ENCODE data around the gene CRKL. TPM values are rescaled to one million over a fixed set of nuclear protein-coding genes. Genes with fewer than 3 reads are reported as not detected.
A peak's percentile ranks its signal among the peaks of the same experiment; 100 is the strongest.

Gene CRKL
- total RNA-seq, 1 experiment from 2014 or later, result 45.8 TPM

DNA sequence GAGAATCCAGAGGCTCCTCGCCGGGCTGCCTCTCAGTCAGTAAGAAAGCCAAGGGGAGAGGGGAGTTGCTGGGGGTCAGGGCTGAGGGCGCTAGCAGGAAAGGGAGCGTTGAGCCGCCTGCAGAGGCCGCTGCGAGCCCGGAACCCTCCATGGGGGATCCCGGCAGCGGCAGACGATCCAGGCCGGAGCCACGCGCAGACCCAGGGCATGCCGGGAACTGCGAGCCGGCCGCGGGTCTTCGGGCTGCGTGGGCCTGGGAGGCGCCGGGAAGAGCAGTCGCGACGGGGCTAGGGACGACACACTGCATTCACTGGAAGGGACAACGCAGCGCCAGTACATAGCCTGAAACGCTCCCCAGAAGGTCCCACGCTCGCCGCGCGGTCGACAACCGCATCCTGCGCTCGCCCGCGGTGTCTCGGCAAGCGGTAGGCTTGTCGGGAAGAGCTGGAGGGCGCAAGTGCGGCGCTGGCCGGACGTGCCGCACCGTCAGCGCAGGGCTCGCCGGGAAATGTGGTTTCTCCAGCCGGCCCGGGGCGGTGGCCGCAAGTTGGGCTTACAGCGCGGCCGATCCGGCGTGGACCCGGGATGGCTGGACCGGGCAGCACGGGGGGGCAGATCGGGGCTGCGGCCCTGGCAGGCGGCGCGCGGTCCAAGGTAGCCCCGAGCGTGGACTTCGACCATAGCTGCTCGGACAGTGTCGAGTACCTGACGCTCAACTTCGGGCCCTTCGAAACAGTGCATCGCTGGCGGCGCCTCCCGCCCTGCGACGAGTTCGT lies 64.8 kb downstream of the CRKL start, which contains the start of gene LZTR1:
LZTR1 (plus strand) TSS at position 511 of the 776 bp plus-strand sequence; CDS start at position 586, 75 bp downstream.
- DNase-seq, result peak; percentile 50 to 63

GRCh38 chr22:20982563-20982882 lies 65.3 kb downstream of the CRKL start:
- no peaks in the 10 kb centered on the region for H3K79me2 ChIP-seq (ENCODE audit: low read depth)
- H3F3A ChIP-seq (ENCODE audit: insufficient read depth, low read depth), result no peaks in the 10 kb centered on the region
- H3K27ac ChIP-seq, result no peak overlapping the region
- H3K4me2 ChIP-seq, result peak overlapping the region; percentile 88
- ChIA-PET CTCF (interaction anchor here (0.8 to 0.9 kb wide), 3 partner anchors 23 to 205 kb away, joined by 3 to 5 read pairs (median 4); no protein-coding TSS in a partner anchor), POLR2A (ENCODE audit: unreplicated experiment) (no interaction called here)
- no peak for TF ChIP-seq EZH2 (IDR thresholded peaks at IDR 0.05; ENCODE audit: low read depth)
- TF ChIP-seq, protein P1, sequence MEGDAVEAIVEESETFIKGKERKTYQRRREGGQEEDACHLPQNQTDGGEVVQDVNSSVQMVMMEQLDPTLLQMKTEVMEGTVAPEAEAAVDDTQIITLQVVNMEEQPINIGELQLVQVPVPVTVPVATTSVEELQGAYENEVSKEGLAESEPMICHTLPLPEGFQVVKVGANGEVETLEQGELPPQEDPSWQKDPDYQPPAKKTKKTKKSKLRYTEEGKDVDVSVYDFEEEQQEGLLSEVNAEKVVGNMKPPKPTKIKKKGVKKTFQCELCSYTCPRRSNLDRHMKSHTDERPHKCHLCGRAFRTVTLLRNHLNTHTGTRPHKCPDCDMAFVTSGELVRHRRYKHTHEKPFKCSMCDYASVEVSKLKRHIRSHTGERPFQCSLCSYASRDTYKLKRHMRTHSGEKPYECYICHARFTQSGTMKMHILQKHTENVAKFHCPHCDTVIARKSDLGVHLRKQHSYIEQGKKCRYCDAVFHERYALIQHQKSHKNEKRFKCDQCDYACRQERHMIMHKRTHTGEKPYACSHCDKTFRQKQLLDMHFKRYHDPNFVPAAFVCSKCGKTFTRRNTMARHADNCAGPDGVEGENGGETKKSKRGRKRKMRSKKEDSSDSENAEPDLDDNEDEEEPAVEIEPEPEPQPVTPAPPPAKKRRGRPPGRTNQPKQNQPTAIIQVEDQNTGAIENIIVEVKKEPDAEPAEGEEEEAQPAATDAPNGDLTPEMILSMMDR (conservative IDR thresholded peaks at IDR 0.05), result no peak
- H2AFZ ChIP-seq, result peak overlapping the region; percentile 89
- no peaks in the 10 kb centered on the region for H3K36me3 ChIP-seq (ENCODE audit: low read depth)
- H3K9me3 ChIP-seq (ENCODE audit: insufficient read depth, low read depth), result peaks cover 5% of the 10 kb centered on the region; the same call in 1 of the 2 replicates
- H4K20me1 ChIP-seq (ENCODE audit: insufficient read depth), result no peaks in the 10 kb centered on the region
- no peaks in the 10 kb centered on the region for H3K9me2 ChIP-seq (ENCODE audit: insufficient read depth)
- no peak for DNase-seq
- no peaks in the 10 kb centered on the region for H3K27me3 ChIP-seq (ENCODE audit: insufficient read depth, low read depth)
- peaks cover 8% of the 10 kb centered on the region; the same call in 1 of the 2 replicates for H3K4me1 ChIP-seq (replicated peaks; ENCODE audit: insufficient read depth)
- intact Hi-C loops (cut with micrococcal nuclease; ENCODE audit: unreplicated experiment), result loop anchor here (1.0 kb wide), 1 partner anchor 20 kb away; the partner anchor contains the start of gene THAP7
- no TSS peak for BruUV-seq (replicated peaks)
- H3K4me3 ChIP-seq, result peak overlapping the region; percentile 63

More for the DNA sequence above, 64.8 kb downstream of the CRKL start, which contains the start of gene LZTR1:
- TF ChIP-seq, protein P1 (conservative IDR thresholded peaks at IDR 0.05), result peak; percentile 56; the same call in 1 of the 2 replicates
- no peak for TF ChIP-seq EZH2 (IDR thresholded peaks at IDR 0.05; ENCODE audit: low read depth)
- Histone ChIP-seq H3F3A (ENCODE audit: insufficient read depth, low read depth) (no peaks in the 10 kb centered on the region), H3K79me2 (ENCODE audit: low read depth) (no peaks in the 10 kb centered on the region), H2AFZ (peak within 1 kb of the TSS; percentile 89), H4K20me1 (ENCODE audit: insufficient read depth) (no peaks in the 10 kb centered on the region), H3K4me2 (peak within 1 kb of the TSS; percentile 88), H3K9me3 (ENCODE audit: insufficient read depth, low read depth) (peaks cover 5% of the 10 kb centered on the region; the same call in 1 of the 2 replicates), H3K27me3 (ENCODE audit: insufficient read depth, low read depth) (no peaks in the 10 kb centered on the region), H3K4me1 (replicated peaks; ENCODE audit: insufficient read depth) (peaks cover 8% of the 10 kb centered on the region; the same call in 1 of the 2 replicates), H3K27ac (0 out of 2 replicates have a peak within 1 kb of the TSS, but pooled peaks have one; percentile 26), H3K4me3 (peak within 1 kb of the TSS; percentile 63), H3K36me3 (ENCODE audit: low read depth) (no peaks in the 10 kb centered on the region), H3K9me2 (ENCODE audit: insufficient read depth) (no peaks in the 10 kb centered on the region)
- intact Hi-C loops (cut with micrococcal nuclease; ENCODE audit: unreplicated experiment), result loop anchor here (1.0 kb wide), 1 partner anchor 20 kb away; the partner anchor contains the start of gene THAP7
- BruUV-seq (replicated peaks), result TSS peak; percentile 88
- POLR2A ChIA-PET (ENCODE audit: unreplicated experiment), result no interaction called here
- CTCF ChIA-PET, result interaction anchor here (0.8 to 0.9 kb wide), 3 partner anchors 23 to 205 kb away, joined by 3 to 5 read pairs (median 4); no protein-coding TSS in a partner anchor

- ChIA-PET POLR2A (ENCODE audit: unreplicated experiment) (no interaction called here), CTCF (no interaction called here)
- Histone ChIP-seq H3K27me3 (ENCODE audit: insufficient read depth, low read depth) (no peaks in the 10 kb centered on the region), H3K4me3 (peak overlapping the region; percentile 63; the same call in 1 of the 2 replicates), H4K20me1 (ENCODE audit: insufficient read depth) (no peaks in the 10 kb centered on the region), H3F3A (ENCODE audit: insufficient read depth, low read depth) (no peaks in the 10 kb centered on the region), H3K9me2 (ENCODE audit: insufficient read depth) (no peaks in the 10 kb centered on the region), H3K9me3 (ENCODE audit: insufficient read depth, low read depth) (peaks cover 5% of the 10 kb centered on the region; the same call in 1 of the 2 replicates), H2AFZ (no peak overlapping the region; the same call in 1 of the 2 replicates), H3K79me2 (ENCODE audit: low read depth) (no peaks in the 10 kb centered on the region), H3K4me1 (replicated peaks; ENCODE audit: insufficient read depth) (peaks cover 8% of the 10 kb centered on the region; the same call in 1 of the 2 replicates), H3K36me3 (ENCODE audit: low read depth) (no peaks in the 10 kb centered on the region), H3K4me2 (peak overlapping the region; percentile 88), H3K27ac (no peak overlapping the region)
- TF ChIP-seq EZH2 (IDR thresholded peaks at IDR 0.05; ENCODE audit: low read depth), result no peak
- TF ChIP-seq, protein P1 (conservative IDR thresholded peaks at IDR 0.05), result no peak
- DNase-seq, result no peak
- intact Hi-C loops (cut with micrococcal nuclease; ENCODE audit: unreplicated experiment), result no loop called here
- BruUV-seq (replicated peaks), result TSS peak; percentile 38
These were observed 66.0 kb downstream of the CRKL start for GRCh38 chr22:20983081-20983771.

Measured in PC-9 (cell line).